HG02870 (cell line): ENCODE data around the gene EPX.

Experiments used
- ATAC-seq: cut with Tn5 transposase; IDR thresholded peaks from one replicate; pipeline ENCODE4 v1.9.1; 2021; ENCODE audit warnings: mild to moderate bottlenecking, moderate library complexity; ENCODE audit not compliant: unreplicated experiment

Gene EPX

DNA sequence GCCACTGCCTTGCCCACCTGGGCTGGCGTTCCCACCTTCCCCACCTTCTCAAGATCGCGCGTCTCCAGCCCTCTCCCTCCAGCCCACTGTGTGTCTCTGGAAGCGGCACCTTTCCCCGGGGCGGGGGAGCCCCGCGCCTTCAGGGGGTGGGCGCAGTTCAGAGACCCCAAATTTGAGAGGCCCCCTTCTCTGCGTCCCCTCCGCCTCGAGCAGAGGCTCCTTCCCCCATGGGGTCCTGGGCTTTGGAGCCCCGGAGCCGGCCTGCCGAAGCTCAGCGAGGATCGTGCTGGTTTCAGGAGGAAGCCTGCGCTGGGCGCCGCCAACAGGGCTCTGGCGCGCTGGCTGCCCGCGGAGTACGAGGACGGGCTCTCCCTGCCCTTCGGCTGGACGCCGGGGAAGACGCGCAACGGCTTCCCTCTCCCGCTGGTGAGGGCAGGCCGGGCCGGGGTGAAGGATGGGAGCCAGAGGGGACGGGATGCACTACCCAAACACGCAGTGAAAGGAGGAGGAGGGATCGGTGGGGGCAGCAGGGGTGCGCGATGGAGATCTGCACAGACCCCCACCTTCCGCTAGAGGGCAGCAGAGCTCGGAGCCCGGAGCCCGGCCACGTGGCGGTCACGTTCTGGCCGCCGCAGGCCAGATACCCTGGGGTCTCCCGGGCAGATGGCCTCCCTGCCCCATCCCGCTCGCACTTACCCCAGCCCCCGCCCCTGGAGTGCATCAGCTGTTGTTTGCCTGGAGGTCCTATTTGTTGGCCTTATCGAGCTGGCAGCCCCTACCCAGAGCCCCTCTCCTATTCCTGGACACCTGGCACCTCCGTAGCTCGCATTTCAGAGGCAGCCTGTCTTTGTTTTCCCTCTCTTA lies 57.0 kb downstream of the EPX start:
- peak; percentile 62 for ATAC-seq

DNA sequence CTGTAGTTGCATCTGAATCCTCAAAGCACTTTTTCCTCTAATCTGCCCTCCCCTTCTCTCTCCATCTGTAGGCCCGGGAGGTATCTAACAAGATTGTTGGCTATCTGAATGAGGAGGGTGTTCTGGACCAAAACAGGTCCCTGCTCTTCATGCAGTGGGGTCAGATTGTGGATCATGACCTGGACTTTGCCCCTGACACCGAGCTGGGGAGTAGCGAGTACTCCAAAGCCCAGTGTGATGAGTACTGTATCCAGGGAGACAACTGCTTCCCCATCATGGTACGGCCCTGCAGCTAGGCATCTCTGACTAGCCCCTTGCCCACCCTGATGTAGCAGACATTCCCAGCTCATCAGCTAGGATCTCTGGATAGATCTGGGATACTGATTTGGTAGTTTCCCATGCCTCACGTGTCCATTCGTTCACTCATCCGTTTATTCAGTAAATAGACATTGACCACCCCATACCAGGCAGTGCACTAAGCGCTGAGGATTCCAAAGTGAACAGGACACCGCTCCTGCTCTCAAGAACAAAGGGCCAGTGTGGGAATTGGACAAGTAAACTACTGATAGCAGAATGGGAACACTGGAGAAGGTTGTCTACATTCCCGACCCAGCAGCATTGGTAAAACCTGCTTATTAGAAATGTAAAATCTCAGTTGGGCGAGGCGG lies 58.0 kb downstream of the EPX start:
- no peak for ATAC-seq

- ATAC-seq, result no peak
Observed at GRCh38 chr17:58252141-58252540, 59.6 kb downstream of the EPX start.

- no peak for ATAC-seq
Observed at GRCh38 chr17:58253082-58253481, 60.6 kb downstream of the EPX start.
